Thyroid gland (tissue), 4 donors: ENCODE measurements around the gene MAB21L1.

Experiments
- CTCF ChIP-seq, 6 experiments: fragments of 200-600 bp in 3 of 6; fragments of 450-650 bp in 3 of 6; sonication (generic) in 3 of 6; IDR thresholded peaks; one replicate each; pipeline ENCODE4 v1.5.1; 2016 to 2019; ENCODE audit warnings: antibody characterized with exemption in 6 of 6, mild to moderate bottlenecking in 2 of 6, inconsistent platforms in 1 of 6, moderate library complexity in 1 of 6
- POLR2A ChIP-seq, 2 donors: fragments of 450-650 bp; IDR thresholded peaks; one replicate each; pipeline ENCODE4 v1.6.1; 2017; ENCODE audit warnings: antibody characterized with exemption in 2 of 2, mild to moderate bottlenecking in 2 of 2, moderate library complexity in 1 of 2

GRCh38 chr13:35460061-35460460 is 16.4 kb downstream of the MAB21L1 start:
- no peak for TF ChIP-seq POLR2A (IDR thresholded peaks at IDR 0.05)
- no peak for TF ChIP-seq CTCF (IDR thresholded peaks at IDR 0.05)
